Activated T-cell treated with anti-CD3 and anti-CD28 coated beads, Interleukin-2, amount 50 U/mL, for 24 hours (primary cell): ENCODE results near the gene ALPI.

Source experiments
- DNase-seq: peaks from one replicate; pipeline ENCODE4 v3.0.0-alpha.2; 2020
- H3K27ac Mint-ChIP-seq: 2 replicates; pipeline ENCODE4 v1.8.0; 2020; ENCODE audit warnings: mild to moderate bottlenecking, mixed read lengths
- H3K27me3 Mint-ChIP-seq: 2 replicates; pipeline ENCODE4 v1.8.0; 2020; ENCODE audit warnings: mixed read lengths
- H3K36me3 Mint-ChIP-seq: 2 replicates; pipeline ENCODE4 v1.8.0; 2020; ENCODE audit warnings: low read depth, mixed read lengths
- H3K4me1 Mint-ChIP-seq: 2 replicates; pipeline ENCODE4 v1.8.0; 2020; ENCODE audit warnings: low read depth, mixed read lengths
- H3K4me3 Mint-ChIP-seq: 2 replicates; pipeline ENCODE4 v1.8.0; 2020; ENCODE audit warnings: mild to moderate bottlenecking, moderate library complexity, mixed read lengths
- H3K9me3 Mint-ChIP-seq: 2 replicates; pipeline ENCODE4 v1.8.0; 2020; ENCODE audit warnings: mixed read lengths

ALPI gene

DNA sequence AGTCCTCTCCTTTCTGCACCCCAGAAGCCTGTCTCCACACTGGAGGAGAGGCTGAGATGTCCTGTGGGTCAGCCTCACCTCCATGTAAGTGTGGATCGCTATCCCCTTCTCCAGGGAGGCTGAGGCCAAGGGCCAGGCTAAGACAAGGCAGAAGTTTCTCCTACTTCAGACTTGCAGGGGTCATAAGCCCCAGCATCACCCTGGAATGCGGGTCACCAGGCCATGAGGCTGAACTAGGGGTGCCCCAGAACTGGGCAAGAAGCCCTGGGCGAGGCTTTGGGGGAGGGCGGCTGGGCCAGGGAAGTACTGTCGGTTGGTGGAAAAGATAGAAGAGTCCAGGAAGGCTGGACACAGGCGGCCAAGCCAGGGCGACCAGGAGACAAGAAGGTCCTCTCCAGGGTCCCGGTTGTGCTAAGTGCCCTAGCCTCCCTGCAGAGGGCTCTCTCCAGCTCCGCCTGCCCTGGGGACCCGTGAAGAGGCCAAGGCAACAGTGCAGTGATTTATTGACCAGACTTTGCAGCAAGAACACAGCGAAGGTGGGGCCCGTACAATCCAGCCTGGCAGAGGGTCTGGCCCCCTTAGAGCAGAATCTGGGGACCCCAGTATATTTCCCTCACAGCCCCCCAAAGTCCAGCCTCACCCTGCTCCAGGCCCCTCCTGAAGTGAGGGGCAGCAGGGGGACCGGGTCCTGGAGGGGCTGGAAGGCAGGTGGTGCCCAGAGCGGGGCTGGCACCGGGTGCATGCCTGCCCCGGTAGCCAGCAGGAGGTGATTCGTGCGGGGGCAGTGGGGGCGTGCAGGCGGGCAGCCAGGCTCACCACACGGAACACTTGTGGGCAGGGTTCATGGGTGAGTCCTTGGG lies 23.6 kb downstream of the ALPI start:
- DNase-seq, result no peak
- no peaks in the 10 kb centered on the region for H3K36me3 Mint-ChIP-seq
- no peak overlapping the region for H3K4me3 Mint-ChIP-seq

DNA sequence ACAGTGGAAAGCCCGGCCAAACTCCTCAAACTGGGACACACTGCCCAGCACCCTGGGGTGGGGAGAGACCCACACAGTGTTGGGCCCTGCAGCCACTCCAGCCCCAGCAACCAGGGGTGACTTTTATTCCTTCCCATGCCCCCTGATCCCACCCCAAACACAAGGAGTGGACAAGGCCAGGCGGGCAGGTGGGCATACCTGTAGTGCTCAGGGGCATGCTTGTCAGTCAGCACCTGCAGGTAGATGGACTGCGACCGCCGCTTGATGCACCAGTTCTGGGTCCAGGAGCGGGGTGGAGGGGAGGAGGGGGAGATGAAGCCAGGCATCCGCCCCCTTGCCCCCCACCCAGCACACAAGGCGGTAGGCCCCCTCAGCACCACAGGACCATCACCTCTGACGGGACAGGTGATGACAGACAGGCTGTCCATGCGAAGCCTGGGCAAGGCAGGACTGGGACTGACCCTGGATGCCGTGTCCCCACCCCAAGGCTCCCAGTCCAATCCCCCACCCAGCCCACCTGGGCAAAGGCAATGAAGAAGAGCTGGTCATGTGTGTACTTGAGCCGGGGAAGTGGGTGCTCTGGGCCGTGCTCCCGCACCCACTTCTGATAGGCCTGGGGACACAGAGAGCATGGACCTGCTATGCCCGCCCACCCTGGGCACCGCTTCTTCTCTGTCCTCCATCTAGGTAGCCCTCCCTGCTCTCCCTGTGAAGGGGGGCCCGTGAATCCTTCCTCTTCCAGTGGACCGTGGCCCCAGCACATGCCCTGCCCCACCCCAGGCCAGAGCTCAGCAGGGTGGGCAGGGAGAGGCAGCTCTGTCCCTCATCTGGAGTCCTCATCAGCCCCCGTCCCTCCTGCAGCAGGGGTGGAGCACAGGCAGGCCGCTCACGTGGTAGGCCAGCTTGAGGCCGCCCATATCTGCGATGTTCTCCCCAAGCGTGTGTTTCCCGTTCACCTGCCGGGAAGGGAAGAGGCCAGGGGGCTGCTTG lies 24.5 kb downstream of the ALPI start:
- peaks cover 40% of the 10 kb centered on the region for H3K27me3 Mint-ChIP-seq

More for the DNA sequence above, 23.6 kb downstream of the ALPI start:
- Mint-ChIP-seq H3K9me3 (no peaks in the 10 kb centered on the region), H3K27me3 (peaks cover 36% of the 10 kb centered on the region), H3K4me1 (no peaks in the 10 kb centered on the region), H3K27ac (no peak overlapping the region)

DNA sequence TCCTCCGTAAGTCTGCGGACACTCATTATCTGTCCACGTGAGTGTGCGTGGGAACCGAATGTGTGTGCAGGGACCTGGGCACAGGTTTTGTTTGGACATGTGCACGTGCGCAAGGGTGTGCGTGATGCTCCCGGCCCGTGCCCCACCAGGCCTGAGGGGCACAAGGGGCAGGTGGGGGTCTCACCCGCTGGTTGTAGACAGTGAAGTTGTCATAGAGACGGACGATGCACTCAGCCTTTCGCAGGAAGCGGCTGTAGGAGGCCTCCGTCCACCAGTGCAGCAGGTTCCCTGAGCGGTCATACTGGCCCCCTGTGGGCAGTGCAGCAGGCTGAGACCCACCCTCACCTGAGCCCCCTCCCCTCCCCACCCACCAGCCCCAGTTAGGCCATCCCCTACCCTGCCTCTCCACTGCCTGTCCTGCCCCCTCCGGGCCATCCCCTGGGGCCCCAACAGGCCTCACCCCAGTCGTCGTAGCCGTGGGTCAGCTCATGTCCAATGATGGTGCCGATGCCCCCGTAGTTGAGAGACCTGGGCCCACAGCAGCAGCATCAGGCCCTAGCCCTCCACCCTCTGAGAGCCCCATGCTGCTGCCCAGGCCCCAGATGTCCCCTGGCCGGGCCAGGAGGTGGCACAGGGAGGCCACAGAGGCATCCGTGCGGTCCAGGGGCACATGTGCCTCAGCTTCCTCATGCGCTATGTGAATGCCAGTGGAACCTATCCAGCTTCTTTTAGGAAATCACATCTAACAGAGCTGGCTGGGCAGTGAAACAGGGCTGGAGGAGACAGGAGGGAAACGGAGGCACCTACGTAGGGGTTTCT lies 25.6 kb downstream of the ALPI start:
- Mint-ChIP-seq H3K27ac (no peak overlapping the region), H3K4me1 (peaks cover 4% of the 10 kb centered on the region), H3K27me3 (peaks cover 37% of the 10 kb centered on the region)

More for the DNA sequence above, 24.5 kb downstream of the ALPI start:
- H3K36me3 Mint-ChIP-seq, result no peaks in the 10 kb centered on the region
- peaks cover 4% of the 10 kb centered on the region for H3K4me1 Mint-ChIP-seq
- no peak overlapping the region for H3K27ac Mint-ChIP-seq
- no peaks in the 10 kb centered on the region for H3K9me3 Mint-ChIP-seq
- no peak for DNase-seq
- no peak overlapping the region for H3K4me3 Mint-ChIP-seq

DNA sequence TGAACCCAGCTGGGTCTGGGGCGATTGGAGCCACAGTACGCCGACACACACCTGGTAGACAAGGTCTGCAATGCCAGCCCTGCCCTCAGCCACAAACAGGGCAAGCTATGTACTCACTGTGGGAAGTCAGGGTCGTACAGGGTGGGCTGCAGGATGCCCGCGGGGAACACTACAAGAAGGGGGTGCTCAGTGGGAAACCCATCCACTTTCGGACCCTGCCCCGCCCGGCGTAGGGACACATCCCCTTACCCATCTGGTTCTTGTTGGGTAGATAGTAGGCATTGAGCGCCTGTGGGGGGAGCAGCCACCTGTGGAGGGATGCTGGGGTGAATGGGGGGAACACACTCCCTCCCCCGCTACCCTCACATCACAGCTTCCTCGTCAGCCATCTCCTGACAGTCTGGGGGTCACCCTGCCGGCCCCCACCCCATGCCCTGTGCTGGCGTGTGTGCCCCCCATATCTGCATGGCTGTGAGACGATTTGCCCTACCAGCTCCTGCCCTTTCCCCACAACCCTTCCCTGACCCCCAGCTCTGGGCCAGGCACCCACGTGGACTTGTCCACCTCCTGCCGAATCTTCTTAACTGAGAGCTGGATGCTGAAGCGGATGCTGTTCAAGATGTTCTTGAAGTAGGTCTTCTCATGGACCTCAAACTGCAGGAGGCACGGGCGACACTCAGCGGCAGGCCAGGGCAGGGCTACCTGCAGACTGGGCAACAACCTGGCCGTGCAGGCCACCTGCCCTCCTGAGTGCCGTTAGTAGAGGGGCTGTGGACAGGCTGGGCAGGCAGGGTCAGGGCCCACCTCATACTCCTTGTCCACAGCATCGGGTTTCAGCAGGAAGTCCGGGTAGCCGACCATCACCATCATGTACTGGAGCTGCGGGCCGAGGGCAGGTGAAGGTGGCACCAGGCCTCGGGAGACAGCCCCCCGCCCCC lies 26.6 kb downstream of the ALPI start:
- H3K4me3 Mint-ChIP-seq, result no peak overlapping the region
- H3K36me3 Mint-ChIP-seq, result no peaks in the 10 kb centered on the region
- no peak overlapping the region for H3K27ac Mint-ChIP-seq
- H3K4me1 Mint-ChIP-seq, result peaks cover 8% of the 10 kb centered on the region
- H3K9me3 Mint-ChIP-seq, result no peaks in the 10 kb centered on the region
- peaks cover 39% of the 10 kb centered on the region for H3K27me3 Mint-ChIP-seq
- no peak for DNase-seq

More for the DNA sequence above, 25.6 kb downstream of the ALPI start:
- Mint-ChIP-seq H3K9me3 (no peaks in the 10 kb centered on the region), H3K36me3 (no peaks in the 10 kb centered on the region), H3K4me3 (no peak overlapping the region)
- no peak for DNase-seq

DNA sequence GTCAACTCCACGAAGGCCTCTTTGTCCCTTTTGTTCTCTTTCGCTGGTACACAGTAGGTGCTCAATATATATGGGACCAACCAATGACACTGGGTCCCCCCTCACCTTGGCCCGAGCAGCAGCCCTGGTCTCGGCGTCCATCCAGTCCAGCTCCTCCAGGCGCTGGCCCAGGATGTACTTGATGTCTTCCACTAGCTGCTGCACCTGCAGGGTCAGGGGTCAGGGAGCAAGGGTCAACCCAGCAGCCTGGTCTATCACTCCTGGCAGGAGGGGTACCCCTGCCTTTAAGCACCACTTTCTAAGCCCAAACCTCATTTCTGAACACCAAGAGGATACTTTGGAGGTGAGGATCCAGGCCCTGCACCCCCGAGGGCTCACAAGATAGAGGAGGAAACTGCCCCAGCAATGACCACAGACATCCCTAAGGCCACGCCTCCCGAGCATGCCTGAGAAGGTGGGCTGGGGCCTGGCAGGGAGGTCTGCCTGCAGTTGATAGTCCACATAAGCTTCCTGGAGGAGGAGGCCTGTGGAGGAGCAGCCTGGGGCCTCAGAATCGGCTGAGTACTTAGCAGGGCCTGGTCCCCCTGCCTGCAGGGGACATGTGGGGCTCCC lies 27.5 kb downstream of the ALPI start:
- H3K36me3 Mint-ChIP-seq, result no peaks in the 10 kb centered on the region
- H3K4me3 Mint-ChIP-seq, result no peak overlapping the region
- H3K4me1 Mint-ChIP-seq, result peaks cover 8% of the 10 kb centered on the region
- no peaks in the 10 kb centered on the region for H3K9me3 Mint-ChIP-seq
- H3K27ac Mint-ChIP-seq, result no peak overlapping the region
- no peak for DNase-seq
- H3K27me3 Mint-ChIP-seq, result peaks cover 44% of the 10 kb centered on the region

DNA sequence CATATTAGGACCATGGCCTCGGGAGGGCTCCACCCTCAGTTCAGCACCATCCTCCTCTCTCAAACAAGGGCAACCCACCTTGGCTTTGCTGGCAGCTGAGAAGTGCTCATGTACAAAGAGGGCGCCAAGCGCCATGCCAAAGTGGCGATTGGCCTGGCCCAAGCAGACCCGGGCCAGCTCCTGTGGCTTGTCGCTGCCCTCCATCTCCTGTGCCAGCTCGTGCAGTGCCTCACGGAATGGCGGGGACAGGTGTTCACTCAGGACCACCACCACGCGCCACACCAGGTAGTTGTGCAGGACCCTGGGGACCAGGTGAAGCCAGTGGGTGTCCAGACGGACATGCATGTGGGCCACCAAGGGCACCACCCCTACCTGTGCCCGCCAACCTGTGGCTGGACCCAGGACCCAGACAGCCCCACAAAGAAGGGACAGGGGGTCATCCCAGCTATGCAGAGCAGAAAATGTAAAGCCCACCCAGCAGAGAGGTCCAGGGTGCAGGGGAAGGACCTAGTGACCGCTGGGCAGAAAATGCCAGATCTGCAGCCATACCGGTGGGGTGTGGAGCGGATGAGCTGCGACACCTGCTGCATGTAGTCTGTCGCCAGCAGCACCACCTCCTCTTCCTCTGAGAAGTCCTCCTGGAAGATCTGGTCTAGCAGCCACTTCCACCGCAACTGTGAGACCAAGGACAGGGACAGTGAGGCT lies 28.1 kb downstream of the ALPI start:
- Mint-ChIP-seq H3K4me3 (no peak overlapping the region), H3K9me3 (no peaks in the 10 kb centered on the region), H3K27me3 (peaks cover 51% of the 10 kb centered on the region), H3K27ac (no peak overlapping the region), H3K36me3 (no peaks in the 10 kb centered on the region), H3K4me1 (peaks cover 8% of the 10 kb centered on the region)
- no peak for DNase-seq

DNA sequence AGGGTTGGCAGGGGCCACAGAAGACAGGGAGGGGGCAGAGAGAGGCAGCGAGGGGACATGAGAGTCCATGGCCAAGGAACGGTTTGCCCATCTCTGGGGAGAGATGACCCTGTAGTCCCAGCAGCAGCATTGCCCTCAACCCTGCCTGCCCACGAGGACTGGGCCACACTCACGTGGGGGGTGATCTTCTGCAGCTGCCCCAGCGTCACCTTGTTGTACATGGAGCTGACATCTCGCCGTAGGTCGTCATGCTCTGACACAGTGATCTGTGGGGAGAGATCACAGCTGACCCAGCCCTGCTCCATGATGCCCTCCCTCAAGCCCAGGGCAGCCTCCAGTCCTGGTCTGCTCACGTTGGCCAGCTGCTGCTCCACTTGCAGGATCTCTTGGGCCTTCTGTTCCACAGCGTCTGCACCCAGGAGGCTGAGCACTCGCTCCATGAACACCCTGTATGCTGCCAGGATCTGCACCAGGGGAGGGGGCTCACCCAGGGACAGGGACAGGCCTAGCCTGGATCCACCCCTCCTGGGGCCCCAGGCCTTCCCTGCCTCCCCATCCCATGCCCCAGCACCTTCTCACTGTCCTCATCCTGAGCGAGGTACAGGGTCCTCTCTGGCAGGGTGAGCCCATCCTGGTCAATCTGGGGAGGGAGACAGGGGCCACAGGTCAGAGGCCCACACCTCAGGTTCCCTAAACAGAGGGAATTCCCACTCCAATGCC lies 28.8 kb downstream of the ALPI start:
- Mint-ChIP-seq H3K4me3 (no peak overlapping the region), H3K27me3 (peaks cover 58% of the 10 kb centered on the region), H3K36me3 (no peaks in the 10 kb centered on the region), H3K4me1 (peaks cover 8% of the 10 kb centered on the region), H3K9me3 (no peaks in the 10 kb centered on the region), H3K27ac (no peak overlapping the region)
- DNase-seq, result no peak

DNA sequence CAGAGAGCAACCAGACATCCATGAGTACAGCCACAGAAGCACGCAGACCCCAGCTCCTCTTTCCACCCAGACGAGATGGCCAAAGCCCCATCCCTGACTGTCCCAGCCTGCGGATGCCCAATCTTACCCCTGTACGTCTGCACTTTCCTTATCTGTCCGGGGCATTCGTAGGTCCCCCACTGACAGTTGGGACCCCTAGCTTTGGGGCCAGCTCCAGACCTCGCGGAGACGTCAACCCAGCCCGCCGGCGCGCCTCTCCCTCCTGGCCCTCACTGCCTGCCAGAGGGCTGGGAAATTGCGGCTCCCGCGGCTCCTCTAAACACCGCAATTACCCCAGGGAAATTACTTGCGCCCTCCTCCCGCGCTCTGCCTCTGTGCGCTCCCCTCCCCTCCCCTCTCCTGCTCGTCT lies 29.4 kb downstream of the ALPI start:
- Mint-ChIP-seq H3K27me3 (peaks cover 63% of the 10 kb centered on the region), H3K4me3 (no peak overlapping the region), H3K27ac (no peak overlapping the region), H3K4me1 (peaks cover 8% of the 10 kb centered on the region), H3K9me3 (no peaks in the 10 kb centered on the region), H3K36me3 (no peaks in the 10 kb centered on the region)
- no peak for DNase-seq

DNA sequence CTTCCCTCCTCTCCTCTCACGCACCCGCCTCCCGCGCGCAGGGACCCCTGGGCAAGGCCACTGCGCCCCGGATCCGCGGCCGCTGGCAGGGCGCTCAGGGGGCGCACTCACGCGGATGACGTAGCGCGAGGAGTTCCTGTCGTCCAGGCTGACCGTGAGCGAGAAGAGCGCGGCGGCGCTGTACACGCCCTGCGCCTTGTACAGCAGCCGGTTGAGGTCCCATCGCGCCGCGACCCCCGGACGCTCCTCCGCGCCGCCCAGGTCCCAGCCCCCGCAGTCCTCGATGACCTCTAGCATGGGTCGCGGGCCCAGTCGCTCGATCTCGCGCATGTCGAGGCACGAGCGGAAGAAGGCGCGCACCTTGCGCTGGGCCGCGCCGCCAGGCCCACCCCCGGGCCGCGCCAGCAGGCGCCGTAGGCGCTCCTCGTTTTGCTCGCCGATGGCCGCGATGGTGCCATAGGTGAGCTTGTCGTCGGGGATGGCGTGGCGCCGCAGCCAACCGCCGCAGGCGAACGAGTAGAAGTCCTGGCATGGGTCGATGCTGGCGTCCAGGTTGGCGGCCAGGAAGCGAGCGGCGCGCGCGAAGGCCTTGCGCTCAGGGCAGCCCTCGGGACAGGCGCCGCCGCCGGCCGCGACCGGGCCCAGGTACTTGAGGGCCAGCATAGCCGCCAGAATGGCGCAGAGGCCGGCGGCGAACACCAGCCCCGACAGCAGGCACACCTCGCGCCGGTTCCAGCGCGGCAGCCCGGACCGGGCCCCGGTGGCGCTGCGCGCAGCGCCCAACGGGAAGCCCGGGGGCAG lies 30.0 kb downstream of the ALPI start:
- Mint-ChIP-seq H3K27ac (no peak overlapping the region), H3K27me3 (peaks cover 66% of the 10 kb centered on the region), H3K4me3 (no peak overlapping the region), H3K9me3 (no peaks in the 10 kb centered on the region), H3K4me1 (peaks cover 8% of the 10 kb centered on the region), H3K36me3 (no peaks in the 10 kb centered on the region)
- no peak for DNase-seq

DNA sequence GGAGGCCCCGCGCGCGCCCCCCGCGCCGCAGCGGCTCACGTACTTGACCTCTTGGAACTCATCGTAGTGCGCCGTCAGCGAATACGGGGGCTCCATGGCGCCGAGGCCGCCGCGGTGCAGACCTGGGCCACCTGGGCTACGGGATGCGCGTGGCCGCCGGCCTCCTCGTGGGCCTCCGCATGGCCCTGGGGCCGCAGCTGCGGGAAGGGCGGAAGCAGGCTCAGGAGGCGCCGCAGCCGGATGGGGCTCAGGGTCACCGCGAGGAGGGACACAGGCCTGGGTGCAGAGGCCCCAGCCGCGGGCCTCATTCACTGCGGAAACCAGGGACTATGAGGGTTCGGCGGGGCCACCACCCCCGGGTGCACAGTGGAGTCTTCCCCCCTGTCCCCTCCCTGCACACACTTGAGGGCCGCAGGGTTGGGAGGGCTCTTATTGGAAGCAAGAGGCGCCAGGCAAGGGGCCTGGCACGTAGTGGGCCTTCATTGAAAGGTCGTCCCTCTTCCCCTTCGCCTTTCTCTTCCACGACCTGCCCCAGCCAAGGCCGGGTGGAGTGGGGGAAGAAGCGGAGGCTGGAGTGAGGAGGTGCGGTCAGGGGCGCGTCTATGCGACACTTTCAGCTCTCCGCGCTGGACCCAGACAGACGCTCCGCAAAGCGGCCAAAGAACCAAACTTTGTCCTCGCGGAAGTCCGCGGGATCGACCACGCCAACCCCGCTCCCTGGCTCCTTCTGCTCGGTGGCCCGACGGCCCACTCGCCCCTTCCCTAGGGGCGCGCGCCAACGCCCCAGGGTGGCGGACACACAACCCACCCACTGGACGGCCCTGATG lies 30.8 kb downstream of the ALPI start:
- DNase-seq, result no peak
- peaks cover 70% of the 10 kb centered on the region for H3K27me3 Mint-ChIP-seq
- H3K36me3 Mint-ChIP-seq, result no peaks in the 10 kb centered on the region
- H3K27ac Mint-ChIP-seq, result no peak overlapping the region
- H3K4me3 Mint-ChIP-seq, result peak overlapping the region; percentile 46
- no peaks in the 10 kb centered on the region for H3K9me3 Mint-ChIP-seq
- H3K4me1 Mint-ChIP-seq, result peaks cover 8% of the 10 kb centered on the region
